ENCODE data around the gene CCDC85C.

Gene CCDC85C

DNA sequence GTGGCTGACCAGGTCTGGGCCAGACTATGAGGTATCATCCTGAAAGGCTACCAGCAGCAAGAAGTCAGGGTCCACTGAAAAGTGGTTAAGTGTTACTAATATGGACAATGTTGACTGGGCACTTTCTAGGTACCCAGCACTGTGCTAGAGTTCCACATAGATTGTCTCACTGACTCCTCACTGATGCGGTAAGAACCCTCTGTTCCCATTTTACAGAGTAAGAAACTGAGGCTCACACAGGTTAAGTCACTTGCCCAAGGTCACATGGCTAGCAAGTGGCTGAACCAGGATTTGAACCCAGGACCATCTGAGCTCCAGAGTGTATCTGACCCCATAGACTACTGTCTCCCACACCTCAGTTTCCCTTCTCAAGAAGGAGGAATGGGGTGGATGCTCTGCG is 4.6 kb upstream of the CCDC85C start:
- Histone ChIP-seq H3K36me3 (ENCODE audit: insufficient read depth, low read length) (no peaks in the 10 kb centered on the region), H3K9me3 (ENCODE audit: low read length) (no peaks in the 10 kb centered on the region), H2AFZ (ENCODE audit: low read depth, low read length) (no peak overlapping the region), H3K4me1 (ENCODE audit: insufficient read depth, low read length) (peaks cover 22% of the 10 kb centered on the region), H3K27me3 (ENCODE audit: insufficient read depth, low read length) (no peaks in the 10 kb centered on the region), H3K4me3 (ENCODE audit: low read length) (no peak overlapping the region)

GRCh38 chr14:99606359-99606758 is 2.4 kb upstream of the CCDC85C start:
- Histone ChIP-seq H3K36me3 (ENCODE audit: insufficient read depth, low read length) (no peaks in the 10 kb centered on the region), H3K4me3 (ENCODE audit: low read length) (no peak overlapping the region), H3K9me3 (ENCODE audit: low read length) (no peaks in the 10 kb centered on the region), H3K4me1 (ENCODE audit: insufficient read depth, low read length) (peaks cover 27% of the 10 kb centered on the region), H3K27me3 (ENCODE audit: insufficient read depth, low read length) (no peaks in the 10 kb centered on the region), H2AFZ (ENCODE audit: low read depth, low read length) (no peak overlapping the region)

GRCh38 chr14:99605299-99605961 is 1.4 kb upstream of the CCDC85C start:
- H3K4me3 ChIP-seq (ENCODE audit: low read length), result peak overlapping the region; percentile 77
- H2AFZ ChIP-seq (ENCODE audit: low read depth, low read length), result no peak overlapping the region
- H3K4me1 ChIP-seq (ENCODE audit: insufficient read depth, low read length), result peaks cover 36% of the 10 kb centered on the region
- H3K9me3 ChIP-seq (ENCODE audit: low read length), result no peaks in the 10 kb centered on the region
- no peaks in the 10 kb centered on the region for H3K27me3 ChIP-seq (ENCODE audit: insufficient read depth, low read length)
- H3K36me3 ChIP-seq (ENCODE audit: insufficient read depth, low read length), result no peaks in the 10 kb centered on the region

DNA sequence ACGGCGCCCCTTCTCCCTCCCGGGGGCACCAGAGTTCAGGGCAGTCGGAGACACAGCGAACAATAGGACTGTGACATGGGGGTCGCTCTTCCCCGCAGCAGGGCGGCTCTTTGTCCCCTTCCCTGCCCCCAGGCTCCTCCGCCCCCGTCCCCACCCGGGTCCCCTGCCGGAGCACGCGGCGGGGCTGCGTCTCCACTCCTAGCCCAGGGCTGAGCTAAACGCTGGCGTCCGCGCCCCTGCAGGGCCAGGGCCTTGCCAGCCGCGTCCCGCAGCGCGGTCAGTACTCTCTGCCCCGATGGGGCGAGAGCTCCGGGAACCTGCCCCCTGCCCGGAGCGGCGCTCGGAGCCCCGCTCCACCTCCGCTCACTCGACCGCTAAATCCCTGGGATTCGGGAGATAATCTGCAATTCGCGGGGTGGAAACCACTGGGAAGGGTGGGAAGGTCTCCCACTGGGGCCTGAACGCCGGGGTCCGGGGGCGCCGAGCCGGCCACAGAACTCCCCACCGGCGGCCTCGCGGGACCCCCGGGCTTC is 825 bp upstream of the CCDC85C start:
- Histone ChIP-seq H3K4me3 (ENCODE audit: low read length) (peak overlapping the region; percentile 77), H3K27me3 (ENCODE audit: insufficient read depth, low read length) (no peaks in the 10 kb centered on the region), H3K9me3 (ENCODE audit: low read length) (no peaks in the 10 kb centered on the region), H3K4me1 (ENCODE audit: insufficient read depth, low read length) (peaks cover 42% of the 10 kb centered on the region), H3K36me3 (ENCODE audit: insufficient read depth, low read length) (no peaks in the 10 kb centered on the region), H2AFZ (ENCODE audit: low read depth, low read length) (no peak overlapping the region)

GRCh38 chr14:99604278-99604765 is 315 bp upstream of the CCDC85C start:
- H3K36me3 ChIP-seq (ENCODE audit: insufficient read depth, low read length), result no peaks in the 10 kb centered on the region
- H3K4me3 ChIP-seq (ENCODE audit: low read length), result peak overlapping the region; percentile 77
- no peaks in the 10 kb centered on the region for H3K9me3 ChIP-seq (ENCODE audit: low read length)
- H3K27me3 ChIP-seq (ENCODE audit: insufficient read depth, low read length), result no peaks in the 10 kb centered on the region
- H2AFZ ChIP-seq (ENCODE audit: low read depth, low read length), result no peak overlapping the region
- H3K4me1 ChIP-seq (ENCODE audit: insufficient read depth, low read length), result peaks cover 47% of the 10 kb centered on the region

GRCh38 chr14:99602788-99603415 is 1.1 kb downstream of the CCDC85C start:
- Histone ChIP-seq H3K4me1 (ENCODE audit: insufficient read depth, low read length) (peaks cover 61% of the 10 kb centered on the region), H3K4me3 (ENCODE audit: low read length) (peak overlapping the region; percentile 64), H3K36me3 (ENCODE audit: insufficient read depth, low read length) (no peaks in the 10 kb centered on the region), H2AFZ (ENCODE audit: low read depth, low read length) (no peak overlapping the region), H3K27me3 (ENCODE audit: insufficient read depth, low read length) (no peaks in the 10 kb centered on the region), H3K9me3 (ENCODE audit: low read length) (no peaks in the 10 kb centered on the region)

DNA sequence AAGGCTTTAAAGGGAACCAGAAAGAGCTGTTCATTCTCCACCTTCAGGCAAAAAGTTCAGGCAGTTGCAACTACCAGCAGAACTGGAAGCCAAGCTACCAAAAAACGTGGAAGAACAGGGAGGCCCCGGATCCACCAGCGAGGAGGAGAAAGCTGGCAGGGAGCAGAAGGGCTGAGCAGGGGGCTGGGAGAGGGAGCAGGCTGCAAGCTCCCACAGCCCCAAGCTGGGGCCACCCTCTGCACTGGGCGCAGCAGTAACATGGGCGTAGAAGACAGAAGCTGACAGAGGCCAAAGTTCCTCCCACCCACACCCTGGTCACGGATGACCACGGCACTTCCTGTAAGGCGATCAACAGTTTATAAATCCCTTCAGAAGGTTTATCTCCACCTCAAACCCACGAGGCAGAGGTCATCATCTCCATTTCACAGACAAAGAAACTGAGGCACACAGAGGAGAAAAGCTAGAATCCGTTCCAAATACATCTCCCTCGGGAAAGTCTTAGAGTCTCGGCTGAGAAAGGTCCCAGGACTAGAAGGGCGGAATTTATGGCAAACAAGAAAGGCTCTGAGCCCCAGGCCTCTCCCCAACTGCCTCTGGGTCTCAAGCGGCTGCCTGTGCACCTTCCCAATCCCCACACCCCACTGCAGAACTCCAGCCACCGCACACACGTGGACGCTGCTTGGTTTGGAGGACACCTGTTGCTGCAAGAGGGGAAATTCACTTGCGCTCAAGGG is 1.8 kb downstream of the CCDC85C start:
- H2AFZ ChIP-seq (ENCODE audit: low read depth, low read length), result no peak overlapping the region
- H3K36me3 ChIP-seq (ENCODE audit: insufficient read depth, low read length), result no peaks in the 10 kb centered on the region
- H3K9me3 ChIP-seq (ENCODE audit: low read length), result no peaks in the 10 kb centered on the region
- H3K4me1 ChIP-seq (ENCODE audit: insufficient read depth, low read length), result peaks cover 64% of the 10 kb centered on the region
- peak overlapping the region; percentile 64 for H3K4me3 ChIP-seq (ENCODE audit: low read length)
- H3K27me3 ChIP-seq (ENCODE audit: insufficient read depth, low read length), result no peaks in the 10 kb centered on the region

- peak overlapping the region; percentile 64 for H3K4me3 ChIP-seq (ENCODE audit: low read length)
- no peaks in the 10 kb centered on the region for H3K9me3 ChIP-seq (ENCODE audit: low read length)
- no peaks in the 10 kb centered on the region for H3K36me3 ChIP-seq (ENCODE audit: insufficient read depth, low read length)
- H3K27me3 ChIP-seq (ENCODE audit: insufficient read depth, low read length), result no peaks in the 10 kb centered on the region
- H2AFZ ChIP-seq (ENCODE audit: low read depth, low read length), result no peak overlapping the region
- peaks cover 61% of the 10 kb centered on the region for H3K4me1 ChIP-seq (ENCODE audit: insufficient read depth, low read length)
These were observed 2.6 kb downstream of the CCDC85C start for GRCh38 chr14:99601361-99601831.

DNA sequence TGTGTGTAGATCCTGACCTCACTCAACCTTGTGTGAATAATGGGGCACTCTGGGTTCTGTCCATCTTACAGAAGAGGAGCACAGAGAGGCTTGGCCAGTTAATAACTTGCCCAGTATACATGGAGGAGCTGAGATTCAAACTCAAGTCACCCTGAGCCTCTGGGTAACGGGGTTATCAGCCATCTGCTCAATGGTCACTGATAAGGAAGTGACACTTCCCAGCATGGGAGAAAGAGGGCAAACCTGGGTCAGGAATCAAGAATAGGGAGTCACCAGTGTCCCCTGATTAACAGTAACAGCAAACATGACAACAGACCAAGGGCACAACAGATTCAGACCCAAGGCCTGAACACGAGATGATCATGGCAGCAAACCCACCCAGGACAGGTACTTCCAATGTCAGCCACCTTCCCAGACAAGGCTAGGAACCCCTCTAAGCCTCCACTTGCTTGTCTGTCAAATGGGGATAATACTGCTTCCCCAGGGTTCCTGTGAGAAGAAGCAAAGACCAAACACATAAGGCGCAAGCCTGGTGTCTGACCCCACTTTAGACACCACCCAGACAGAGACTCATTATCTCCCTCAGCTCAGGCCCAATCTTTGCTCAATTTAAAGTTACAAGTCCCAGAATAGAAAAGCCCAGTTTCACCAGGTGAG is 3.6 kb downstream of the CCDC85C start:
- H3K9me3 ChIP-seq (ENCODE audit: low read length), result no peaks in the 10 kb centered on the region
- H3K4me1 ChIP-seq (ENCODE audit: insufficient read depth, low read length), result peaks cover 51% of the 10 kb centered on the region
- H3K27me3 ChIP-seq (ENCODE audit: insufficient read depth, low read length), result no peaks in the 10 kb centered on the region
- H3K4me3 ChIP-seq (ENCODE audit: low read length), result no peak overlapping the region
- H3K36me3 ChIP-seq (ENCODE audit: insufficient read depth, low read length), result no peaks in the 10 kb centered on the region
- no peak overlapping the region for H2AFZ ChIP-seq (ENCODE audit: low read depth, low read length)

- no peaks in the 10 kb centered on the region for H3K36me3 ChIP-seq (ENCODE audit: insufficient read depth, low read length)
- H3K27me3 ChIP-seq (ENCODE audit: insufficient read depth, low read length), result no peaks in the 10 kb centered on the region
- peaks cover 50% of the 10 kb centered on the region for H3K4me1 ChIP-seq (ENCODE audit: insufficient read depth, low read length)
- H3K4me3 ChIP-seq (ENCODE audit: low read length), result no peak overlapping the region
- H2AFZ ChIP-seq (ENCODE audit: low read depth, low read length), result no peak overlapping the region
- H3K9me3 ChIP-seq (ENCODE audit: low read length), result no peaks in the 10 kb centered on the region
These were observed 4.6 kb downstream of the CCDC85C start for GRCh38 chr14:99599393-99599792.

GRCh38 chr14:99598774-99599173 is 5.2 kb downstream of the CCDC85C start:
- H2AFZ ChIP-seq (ENCODE audit: low read depth, low read length), result no peak overlapping the region
- H3K27me3 ChIP-seq (ENCODE audit: insufficient read depth, low read length), result no peaks in the 10 kb centered on the region
- peaks cover 50% of the 10 kb centered on the region for H3K4me1 ChIP-seq (ENCODE audit: insufficient read depth, low read length)
- no peaks in the 10 kb centered on the region for H3K9me3 ChIP-seq (ENCODE audit: low read length)
- H3K36me3 ChIP-seq (ENCODE audit: insufficient read depth, low read length), result no peaks in the 10 kb centered on the region
- no peak overlapping the region for H3K4me3 ChIP-seq (ENCODE audit: low read length)

DNA sequence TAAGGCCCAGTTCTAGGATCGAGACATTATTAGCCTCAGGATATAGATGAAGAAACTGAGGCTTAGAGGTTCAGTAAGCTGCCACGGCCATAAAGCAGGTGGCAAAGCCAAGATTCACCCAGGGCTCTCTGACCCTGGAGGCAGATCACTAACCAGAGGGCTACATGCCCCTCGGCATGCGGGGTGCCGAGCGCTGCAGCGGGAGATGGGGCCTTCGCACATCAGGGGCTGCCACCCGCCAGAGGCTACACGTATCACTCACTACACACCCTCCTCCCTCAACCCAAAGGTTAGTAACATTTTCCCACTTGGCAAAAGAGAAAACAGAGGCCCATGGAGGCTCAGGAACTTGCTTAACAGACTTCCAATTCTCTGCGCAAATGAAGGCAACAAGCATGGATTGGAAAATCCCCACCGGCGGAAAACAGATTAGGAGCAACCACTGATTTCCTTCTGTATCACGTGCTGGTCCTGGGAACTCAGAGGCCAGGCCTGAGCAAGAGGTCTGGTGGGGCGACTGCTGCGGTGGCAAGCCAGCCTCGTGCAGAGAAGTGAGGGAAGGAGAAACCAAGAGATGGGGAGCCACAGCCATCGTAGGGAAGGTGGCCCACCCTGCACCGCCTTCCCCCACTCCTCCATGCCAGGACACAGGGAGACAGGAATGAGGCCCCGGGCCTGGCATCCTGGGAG is 6.0 kb downstream of the CCDC85C start:
- Histone ChIP-seq H3K27me3 (ENCODE audit: insufficient read depth, low read length) (no peaks in the 10 kb centered on the region), H3K9me3 (ENCODE audit: low read length) (no peaks in the 10 kb centered on the region), H2AFZ (ENCODE audit: low read depth, low read length) (no peak overlapping the region), H3K4me3 (ENCODE audit: low read length) (no peak overlapping the region), H3K4me1 (ENCODE audit: insufficient read depth, low read length) (peaks cover 56% of the 10 kb centered on the region), H3K36me3 (ENCODE audit: insufficient read depth, low read length) (no peaks in the 10 kb centered on the region)
